SK-N-SH treated with all-trans-retinoic acid at 6 μM for 48 hours (cell line): Measurements from ENCODE around the gene GRM4.

Experiments
- POU6F1 ChIP-seq: fragments of 250-450 bp; sonication (Bioruptor Pico); IDR thresholded peaks from 2 replicates; pipeline ENCODE4 v1.8.0; 2021; ENCODE audit warnings: low read depth, mild to moderate bottlenecking, moderate library complexity, borderline replicate concordance
- ZC3H10 ChIP-seq: fragments of 250-450 bp; sonication (Bioruptor Pico); IDR thresholded peaks from 2 replicates; pipeline ENCODE4 v1.5.1; 2021; ENCODE audit warnings: mild to moderate bottlenecking, moderate library complexity
- ZNF70 ChIP-seq: fragments of 450-650 bp; formaldehyde crosslinking; IDR thresholded peaks from 2 replicates; pipeline ENCODE4 v1.5.0; 2020; ENCODE audit warnings: mild to moderate bottlenecking, moderate library complexity
- TF ChIP-seq, protein P1 (sequence below): fragments of 250-450 bp; sonication (Bioruptor Pico); IDR thresholded peaks from 2 replicates; pipeline ENCODE4 v1.5.1; 2020; ENCODE audit warnings: low read depth, mild to moderate bottlenecking, moderate library complexity

GRCh38 chr6:34177181-34177591, 31.3 kb upstream of the GRM4 start:
- TF ChIP-seq ZC3H10 (CRISPR knock-in tag), result no peak
- TF ChIP-seq, protein P1, sequence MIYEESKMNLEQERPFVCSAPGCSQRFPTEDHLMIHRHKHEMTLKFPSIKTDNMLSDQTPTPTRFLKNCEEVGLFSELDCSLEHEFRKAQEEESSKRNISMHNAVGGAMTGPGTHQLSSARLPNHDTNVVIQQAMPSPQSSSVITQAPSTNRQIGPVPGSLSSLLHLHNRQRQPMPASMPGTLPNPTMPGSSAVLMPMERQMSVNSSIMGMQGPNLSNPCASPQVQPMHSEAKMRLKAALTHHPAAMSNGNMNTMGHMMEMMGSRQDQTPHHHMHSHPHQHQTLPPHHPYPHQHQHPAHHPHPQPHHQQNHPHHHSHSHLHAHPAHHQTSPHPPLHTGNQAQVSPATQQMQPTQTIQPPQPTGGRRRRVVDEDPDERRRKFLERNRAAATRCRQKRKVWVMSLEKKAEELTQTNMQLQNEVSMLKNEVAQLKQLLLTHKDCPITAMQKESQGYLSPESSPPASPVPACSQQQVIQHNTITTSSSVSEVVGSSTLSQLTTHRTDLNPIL (CRISPR knock-in tag), result no peak
- no peak for TF ChIP-seq ZNF70 (CRISPR knock-in tag)
- TF ChIP-seq POU6F1 (CRISPR knock-in tag), result no peak
